Amniotic epithelial cell (primary cell): ENCODE measurements around the gene CDC5L.
A peak's percentile ranks its signal among the peaks of the same experiment; 100 is the strongest.
"Not testable (repeated sequence)": the region's sequence is repeated elsewhere in the genome, so short reads cannot be mapped to it uniquely, and the experiment has no call there.

Source experiments
- DNase-seq: peaks from one replicate; pipeline ENCODE4 v3.0.0-alpha.2; 2010; ENCODE audit warnings: low read depth

CDC5L gene

GRCh38 chr6:44387346-44388134 is at the start of gene CDC5L:
Gene CDC5L (plus strand): TSS chr6:44387706. CDS start chr6:44387824, 118 bp downstream.
- peak; percentile 99 for DNase-seq

- DNase-seq, result peak; percentile 52
Measured at GRCh38 chr6:44338228-44339122, 49.0 kb upstream of the CDC5L start.

GRCh38 chr6:44339301-44339700 is 48.2 kb upstream of the CDC5L start:
- DNase-seq, result no peak

GRCh38 chr6:44339763-44340625 is 47.5 kb upstream of the CDC5L start:
- peak; percentile 80 for DNase-seq

DNA sequence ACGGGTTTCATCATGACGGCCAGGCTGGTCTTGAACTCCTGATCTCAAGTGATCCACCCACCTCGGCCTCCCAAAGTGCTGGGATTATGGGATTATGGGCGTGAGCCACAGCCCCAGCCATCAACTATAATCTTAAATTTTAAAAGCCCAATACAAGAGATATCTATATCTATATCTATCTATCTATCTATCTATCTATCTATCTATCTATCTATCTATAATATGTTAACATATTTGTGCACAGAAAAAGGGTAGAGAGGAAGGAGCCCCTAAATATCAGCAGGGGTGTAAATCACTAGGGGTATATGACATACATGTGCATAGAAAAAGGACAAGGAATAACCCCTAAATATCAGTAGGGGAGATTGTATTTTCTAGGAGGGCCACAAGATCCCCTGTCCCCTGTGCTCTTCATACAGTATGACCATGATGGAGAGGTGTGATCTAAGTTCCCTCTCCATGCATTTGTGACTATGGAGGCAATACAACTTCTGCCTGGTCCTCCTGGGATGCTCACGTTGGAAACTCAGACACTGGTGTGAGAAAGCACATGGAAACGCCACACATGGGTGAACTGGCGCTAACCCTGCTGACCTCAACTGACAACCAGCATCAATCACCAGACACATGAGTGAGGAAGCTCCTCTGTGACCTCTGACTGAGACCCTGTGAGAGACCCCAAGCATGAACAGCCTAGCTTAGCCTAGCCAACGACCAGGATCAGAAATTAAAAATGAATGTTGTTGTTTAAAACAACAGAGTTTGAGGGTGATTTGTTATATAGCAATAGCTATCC is 46.2 kb upstream of the CDC5L start:
- no peak for DNase-seq

GRCh38 chr6:44342052-44342451 is 45.5 kb upstream of the CDC5L start:
- DNase-seq, result no peak

DNA sequence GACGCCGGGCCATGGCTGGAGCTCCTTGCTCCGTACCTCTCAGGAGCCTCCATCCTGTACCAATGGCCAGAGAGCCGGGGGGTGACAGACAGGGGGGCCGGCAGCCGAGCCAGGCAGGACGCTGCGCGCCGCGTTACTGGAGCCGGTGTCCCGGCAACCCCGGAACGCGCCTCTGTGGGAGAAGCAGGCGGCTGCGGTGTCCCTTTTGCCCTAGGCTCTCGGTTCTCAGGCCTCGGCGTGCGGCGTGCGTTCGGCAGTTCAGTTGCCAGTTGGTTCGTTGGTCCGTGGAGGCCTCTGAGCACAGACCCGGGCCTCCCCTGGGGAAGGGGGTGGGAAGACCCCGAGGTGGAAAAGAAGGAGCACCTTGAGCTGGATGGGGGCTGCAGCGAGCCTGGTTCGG is 45.0 kb upstream of the CDC5L start, which contains the start of gene SPATS1:
Gene SPATS1 (plus strand): TSS at position 162 of the 400 bp plus-strand sequence. CDS start 446 bp downstream, outside the sequence.
- DNase-seq, result no peak

DNA sequence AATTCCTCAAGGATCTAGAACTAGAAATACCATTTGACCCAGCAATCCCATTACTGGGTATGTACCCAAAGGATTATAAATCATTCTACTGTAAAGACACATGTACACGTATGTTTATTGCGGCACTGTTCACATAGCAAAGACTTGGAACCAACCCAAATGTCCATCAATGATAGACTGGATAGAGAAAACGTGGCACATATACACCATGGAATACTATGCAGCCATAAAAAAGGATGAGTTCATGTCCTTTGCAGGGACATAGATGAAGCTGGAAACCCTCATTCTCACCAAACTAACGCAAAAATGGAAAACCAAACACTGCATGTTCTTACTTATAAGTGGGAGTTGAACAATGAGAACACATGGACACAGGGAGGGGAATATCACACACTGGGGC is 40.7 kb upstream of the CDC5L start:
- DNase-seq, result not testable (repeated sequence)

DNA sequence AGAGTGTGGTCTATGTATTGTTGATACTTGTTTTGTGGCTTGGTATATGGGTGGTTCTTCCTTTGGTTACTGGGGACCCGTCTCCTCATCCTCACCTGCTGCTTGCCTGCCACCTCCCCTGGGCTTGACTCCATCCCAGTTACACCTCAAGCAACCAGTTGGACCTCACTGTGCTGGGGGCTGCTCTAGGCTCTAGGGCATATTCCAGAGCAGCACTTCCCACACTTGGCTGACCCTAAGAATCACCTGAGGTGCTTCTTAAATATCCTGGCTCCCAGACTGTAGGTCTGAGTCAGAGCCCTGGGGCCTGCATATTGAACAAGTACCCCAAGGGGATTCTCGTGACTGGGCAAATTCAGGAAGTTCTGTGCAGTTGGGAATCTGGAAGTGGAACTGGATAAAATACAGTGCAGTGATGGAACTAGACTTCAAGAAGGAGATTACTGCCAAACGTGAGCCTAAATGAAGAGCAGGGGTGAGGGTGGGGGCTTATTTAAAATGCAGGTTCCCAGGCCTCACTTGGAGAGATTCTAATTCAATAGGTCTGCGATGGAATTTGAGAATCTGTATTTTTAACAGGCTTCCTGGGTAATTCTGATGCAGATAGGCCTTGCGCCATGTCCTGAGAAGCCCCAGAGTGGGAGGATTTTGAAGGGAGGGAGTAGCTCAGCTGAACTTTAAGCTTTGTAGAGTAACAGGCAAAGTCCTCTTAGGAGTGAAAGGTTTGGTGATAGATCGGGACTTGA is 37.4 kb upstream of the CDC5L start:
- no peak for DNase-seq

DNA sequence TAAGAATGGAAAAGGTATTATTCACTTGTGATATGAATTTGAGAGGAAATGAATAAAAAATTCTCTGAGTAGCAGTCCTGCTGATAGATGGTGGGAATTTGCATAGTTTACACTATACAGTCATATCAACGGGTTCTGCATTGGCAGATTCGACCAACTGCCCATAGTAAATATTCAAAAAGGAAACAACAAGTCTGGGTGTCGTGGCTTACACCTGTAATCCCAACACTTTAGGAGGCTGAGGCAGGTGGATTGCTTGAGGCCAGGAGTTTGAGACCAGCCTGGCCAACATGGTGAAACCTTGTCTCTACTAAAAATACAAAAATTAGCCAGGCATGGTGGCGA is 36.9 kb upstream of the CDC5L start:
- DNase-seq, result not testable (repeated sequence)

- DNase-seq, result no peak
Measured at GRCh38 chr6:44352259-44352658, 35.2 kb upstream of the CDC5L start.

DNA sequence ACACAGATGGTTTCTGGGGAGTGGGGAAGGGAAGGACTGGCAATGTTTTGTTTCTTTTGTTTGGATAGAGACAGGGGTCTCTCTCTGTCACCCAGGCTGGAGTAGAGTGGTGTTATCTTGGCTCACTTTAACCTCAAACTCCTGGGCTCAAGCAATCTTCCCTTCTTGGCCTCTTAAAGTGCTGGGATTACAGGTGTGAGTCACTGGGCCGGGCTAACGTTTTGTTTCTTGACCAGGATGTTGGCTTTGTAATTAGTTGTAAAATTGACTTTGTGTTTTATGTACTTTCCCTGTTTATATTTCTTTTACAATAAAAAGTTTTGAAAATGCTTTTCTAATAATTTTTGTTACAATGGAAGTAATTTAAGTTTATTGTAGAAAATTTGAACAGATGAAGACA is 34.2 kb upstream of the CDC5L start:
- peak; percentile 42 for DNase-seq

- DNase-seq, result no peak
Measured at GRCh38 chr6:44355640-44356039, 31.9 kb upstream of the CDC5L start.

GRCh38 chr6:44356487-44356886 is 31.0 kb upstream of the CDC5L start:
- DNase-seq, result no peak

DNA sequence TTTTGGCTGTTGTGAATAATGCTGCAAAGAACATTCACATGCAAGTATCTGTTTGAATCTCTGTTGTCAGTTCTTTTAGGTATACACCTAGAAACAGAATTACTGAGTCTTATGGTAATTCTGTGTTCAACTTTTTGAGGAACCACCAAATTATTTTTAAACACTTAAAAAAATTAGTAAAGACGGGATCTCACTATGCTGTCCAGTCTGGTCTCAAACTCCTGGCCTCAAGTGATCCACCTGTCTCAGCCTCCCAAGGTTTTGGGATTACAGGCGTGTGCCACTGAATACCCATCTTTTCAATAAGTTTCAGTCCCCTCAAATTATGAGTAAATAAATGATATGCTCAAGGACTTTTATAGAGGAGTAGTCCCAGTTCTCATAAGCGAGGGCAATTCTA is 27.5 kb upstream of the CDC5L start:
- no peak for DNase-seq

- DNase-seq, result no peak
Measured at GRCh38 chr6:44361947-44362346, 25.6 kb upstream of the CDC5L start.

- no peak for DNase-seq
Measured at GRCh38 chr6:44363377-44363926, 24.1 kb upstream of the CDC5L start.

GRCh38 chr6:44366781-44367180 is 20.7 kb upstream of the CDC5L start:
- no peak for DNase-seq

GRCh38 chr6:44367681-44368080 is 19.8 kb upstream of the CDC5L start:
- DNase-seq, result no peak

DNA sequence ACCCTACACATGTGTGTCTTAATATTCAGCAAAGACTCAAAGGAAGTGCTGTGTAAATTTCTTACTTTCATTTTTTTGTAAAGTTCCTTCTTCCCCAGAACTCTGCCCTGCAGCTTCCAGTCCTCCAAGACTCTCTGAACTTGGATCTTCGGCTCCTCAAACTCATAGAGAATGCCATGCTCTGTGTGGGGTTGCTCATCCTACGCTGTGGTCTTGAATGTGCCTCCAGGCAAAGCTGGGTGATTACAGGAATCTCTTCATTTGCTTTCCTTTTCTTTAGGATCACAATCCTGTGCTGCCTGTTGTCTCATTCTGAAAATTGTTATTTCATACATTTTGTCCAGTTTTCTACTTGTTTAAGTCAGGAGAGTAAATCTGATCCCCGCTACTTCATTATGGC is 14.5 kb upstream of the CDC5L start:
- no peak for DNase-seq
